Measurements from ENCODE around the gene INPP5E. TPM values are rescaled to one million over a fixed set of nuclear protein-coding genes. Genes with fewer than 3 reads are reported as not detected.

The INPP5E gene
- total RNA-seq = 1 to 10 TPM; 6.4 to 9.1 TPM

DNA sequence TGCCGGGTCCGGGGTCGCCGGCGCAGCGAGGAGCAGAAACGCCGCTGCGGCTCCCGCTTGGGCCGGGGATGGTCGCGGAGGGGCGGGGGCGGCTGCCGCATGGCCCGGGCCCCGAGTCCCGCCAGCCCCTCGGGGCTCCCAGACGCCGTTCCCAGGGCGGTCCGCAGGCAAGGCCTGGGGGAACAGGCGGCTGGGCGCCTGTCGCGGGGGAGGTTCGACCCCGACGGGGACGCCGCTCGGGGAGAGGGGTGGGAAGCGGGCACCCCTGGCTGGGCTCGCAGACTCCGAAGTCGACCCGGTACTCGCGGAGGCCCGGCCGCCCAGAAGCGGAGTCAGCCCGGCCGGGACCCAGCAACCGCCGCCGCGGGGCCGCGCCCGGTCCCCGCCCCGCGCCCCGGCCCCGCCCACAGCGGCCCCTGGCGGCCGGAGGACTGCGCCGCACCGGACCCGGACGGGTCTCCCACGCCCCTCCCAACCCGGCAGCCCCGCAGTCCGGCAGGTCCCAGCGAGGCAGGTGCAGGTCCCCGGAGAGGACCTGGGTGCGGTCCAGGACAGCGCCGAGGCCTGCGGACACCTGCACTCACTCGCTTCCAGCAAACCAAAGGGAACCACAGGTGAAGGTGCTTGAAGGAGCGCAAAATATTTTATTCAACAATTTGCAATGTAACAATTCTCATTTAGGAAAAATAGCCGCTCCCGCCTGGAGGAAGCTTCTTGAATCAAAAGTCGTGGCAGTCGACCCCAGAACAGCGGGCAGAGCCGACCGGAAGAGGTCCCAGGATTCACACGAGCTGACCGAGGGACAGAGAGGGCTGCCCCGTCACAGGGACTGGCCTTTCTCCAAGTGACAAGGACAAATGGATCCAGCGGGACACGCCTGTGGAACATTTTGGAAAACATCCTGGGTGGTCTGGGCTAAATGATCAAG, at the start of gene INPP5E:
INPP5E (minus strand) TSS at position 365 of the 928 bp plus-strand sequence. CDS start 426 bp downstream, outside the sequence.
- Histone ChIP-seq H3K4me1 (peaks cover 0 to 37% of the 10 kb centered on the region in 2 donors), H3K36me3 (peaks cover 41% of the 10 kb centered on the region)

GRCh38 chr9:136488247-136489214, 48.9 kb upstream of the INPP5E start:
- no peak overlapping the region for H3K27ac ChIP-seq
- no peak overlapping the region for H3K4me3 ChIP-seq
- H3K9me3 ChIP-seq = no peaks in the 10 kb centered on the region
- TF ChIP-seq, protein P1, sequence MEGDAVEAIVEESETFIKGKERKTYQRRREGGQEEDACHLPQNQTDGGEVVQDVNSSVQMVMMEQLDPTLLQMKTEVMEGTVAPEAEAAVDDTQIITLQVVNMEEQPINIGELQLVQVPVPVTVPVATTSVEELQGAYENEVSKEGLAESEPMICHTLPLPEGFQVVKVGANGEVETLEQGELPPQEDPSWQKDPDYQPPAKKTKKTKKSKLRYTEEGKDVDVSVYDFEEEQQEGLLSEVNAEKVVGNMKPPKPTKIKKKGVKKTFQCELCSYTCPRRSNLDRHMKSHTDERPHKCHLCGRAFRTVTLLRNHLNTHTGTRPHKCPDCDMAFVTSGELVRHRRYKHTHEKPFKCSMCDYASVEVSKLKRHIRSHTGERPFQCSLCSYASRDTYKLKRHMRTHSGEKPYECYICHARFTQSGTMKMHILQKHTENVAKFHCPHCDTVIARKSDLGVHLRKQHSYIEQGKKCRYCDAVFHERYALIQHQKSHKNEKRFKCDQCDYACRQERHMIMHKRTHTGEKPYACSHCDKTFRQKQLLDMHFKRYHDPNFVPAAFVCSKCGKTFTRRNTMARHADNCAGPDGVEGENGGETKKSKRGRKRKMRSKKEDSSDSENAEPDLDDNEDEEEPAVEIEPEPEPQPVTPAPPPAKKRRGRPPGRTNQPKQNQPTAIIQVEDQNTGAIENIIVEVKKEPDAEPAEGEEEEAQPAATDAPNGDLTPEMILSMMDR (IDR thresholded peaks at IDR 0.05) = peak; percentile 98 to 99
- H3K27me3 ChIP-seq = no peaks in the 10 kb centered on the region
- no peaks in the 10 kb centered on the region for H3K36me3 ChIP-seq
- peak; percentile 76 for DNase-seq (ENCODE audit: low spot score)
- peaks cover 5 to 28% of the 10 kb centered on the region in 2 donors for H3K4me1 ChIP-seq

More for the DNA sequence above, at the start of gene INPP5E:
- peak within 1 kb of the TSS; percentile 96 to 98 for H3K4me3 ChIP-seq
- TF ChIP-seq, protein P1 (IDR thresholded peaks at IDR 0.05) = peak; percentile 73 to 95
- no peaks in the 10 kb centered on the region for H3K9me3 ChIP-seq
- no peaks in the 10 kb centered on the region for H3K27me3 ChIP-seq
- no peak for DNase-seq (ENCODE audit: low spot score)
- peak within 1 kb of the TSS; percentile 82 to 83 for H3K27ac ChIP-seq

DNA sequence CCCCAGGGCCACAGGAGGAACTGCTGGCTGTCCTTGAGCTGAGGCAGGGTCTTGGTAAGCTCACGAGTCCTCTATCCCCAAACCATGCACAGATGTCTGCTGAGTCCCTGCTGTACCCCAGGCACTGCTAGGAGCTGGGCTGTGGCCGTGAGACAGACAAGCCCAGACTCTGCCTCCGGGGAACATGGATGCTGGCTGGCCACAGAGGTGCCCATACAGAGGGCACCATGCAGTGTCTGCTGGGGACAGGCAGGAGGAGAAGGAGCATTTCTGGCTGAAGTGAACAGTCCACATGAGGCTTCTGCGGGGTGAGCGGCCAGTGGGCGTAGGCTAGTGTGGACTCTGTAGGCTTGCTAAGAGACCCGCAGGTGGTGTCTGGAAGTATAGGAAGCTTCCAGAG, 48.0 kb upstream of the INPP5E start:
- Histone ChIP-seq H3K4me3 (no peak overlapping the region), H3K27me3 (no peaks in the 10 kb centered on the region), H3K27ac (no peak overlapping the region), H3K36me3 (no peaks in the 10 kb centered on the region), H3K4me1 (peaks cover 5 to 20% of the 10 kb centered on the region in 2 donors), H3K9me3 (no peaks in the 10 kb centered on the region)
- DNase-seq (ENCODE audit: low spot score) = no peak
- TF ChIP-seq, protein P1 (IDR thresholded peaks at IDR 0.05) = no peak

GRCh38 chr9:136486823-136487620, 47.4 kb upstream of the INPP5E start:
- no peak overlapping the region for H3K4me3 ChIP-seq
- DNase-seq (ENCODE audit: low spot score) = no peak
- peaks cover 5 to 23% of the 10 kb centered on the region in 2 donors for H3K4me1 ChIP-seq
- H3K27ac ChIP-seq = no peak overlapping the region
- no peaks in the 10 kb centered on the region for H3K9me3 ChIP-seq
- H3K27me3 ChIP-seq = no peaks in the 10 kb centered on the region
- no peaks in the 10 kb centered on the region for H3K36me3 ChIP-seq
- TF ChIP-seq, protein P1 (IDR thresholded peaks at IDR 0.05) = no peak

- Histone ChIP-seq H3K27me3 (no peaks in the 10 kb centered on the region), H3K36me3 (no peaks in the 10 kb centered on the region), H3K9me3 (no peaks in the 10 kb centered on the region), H3K4me3 (no peak overlapping the region), H3K27ac (no peak overlapping the region), H3K4me1 (peaks cover 5 to 32% of the 10 kb centered on the region in 2 donors)
- DNase-seq (ENCODE audit: low spot score) = no peak
- TF ChIP-seq, protein P1 (IDR thresholded peaks at IDR 0.05) = no peak
These were observed 46.5 kb upstream of the INPP5E start for GRCh38 chr9:136486131-136486530.
